GM18909 (cell line): Measurements from ENCODE around the gene TAP2.
"Not testable (repeated sequence)": the region's sequence is repeated elsewhere in the genome, so short reads cannot be mapped to it uniquely, and the experiment has no call there.

Source experiments
- ATAC-seq: cut with Tn5 transposase; IDR thresholded peaks from one replicate; pipeline ENCODE4 v1.9.1; 2021; ENCODE audit warnings: mild to moderate bottlenecking; ENCODE audit not compliant: unreplicated experiment, poor library complexity

TAP2 gene

DNA sequence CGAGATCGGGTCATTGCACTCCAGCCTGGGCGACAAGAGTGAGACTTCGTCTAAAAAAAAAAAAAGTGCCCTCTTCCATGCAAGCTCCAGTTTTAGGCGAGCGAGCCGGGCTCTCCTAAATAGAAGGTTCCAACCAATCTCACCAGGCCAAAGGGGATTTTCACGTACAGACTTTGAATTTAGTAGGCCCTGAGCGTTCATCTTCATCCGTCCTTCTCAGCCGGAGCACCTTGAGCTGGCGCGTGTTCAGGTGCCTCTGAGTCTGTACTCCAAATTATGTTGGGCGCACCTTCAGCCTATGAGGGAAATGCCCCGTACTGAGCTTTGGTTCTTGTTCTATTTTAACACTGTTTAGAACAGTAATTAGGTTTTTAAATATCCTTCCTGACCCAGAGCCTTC, 817 bp upstream of the TAP2 start:
- no peak for ATAC-seq

DNA sequence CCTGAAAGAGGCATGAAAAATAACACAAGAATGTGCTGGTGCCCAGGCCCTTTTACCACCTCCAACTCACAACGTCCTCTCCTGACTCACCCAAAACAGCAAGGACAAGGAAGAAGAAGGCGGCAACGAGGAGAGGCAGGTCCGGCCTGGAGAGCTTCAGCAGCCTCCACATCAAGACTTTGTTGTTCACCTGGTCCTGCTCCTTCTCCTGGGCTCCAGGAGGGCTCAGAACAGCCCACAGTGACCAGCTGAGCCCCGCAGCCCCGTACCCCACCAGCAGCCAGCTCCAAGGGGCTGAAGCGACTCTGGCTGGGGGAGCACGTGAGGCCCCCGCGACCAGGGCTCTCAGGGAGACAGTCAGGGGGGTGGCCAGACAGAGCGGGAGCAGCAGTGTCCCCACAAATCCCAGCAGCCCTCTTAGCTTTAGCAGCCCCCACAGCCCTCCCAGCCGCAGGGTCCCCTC, 857 bp downstream of the TAP2 start:
- ATAC-seq: no peak

DNA sequence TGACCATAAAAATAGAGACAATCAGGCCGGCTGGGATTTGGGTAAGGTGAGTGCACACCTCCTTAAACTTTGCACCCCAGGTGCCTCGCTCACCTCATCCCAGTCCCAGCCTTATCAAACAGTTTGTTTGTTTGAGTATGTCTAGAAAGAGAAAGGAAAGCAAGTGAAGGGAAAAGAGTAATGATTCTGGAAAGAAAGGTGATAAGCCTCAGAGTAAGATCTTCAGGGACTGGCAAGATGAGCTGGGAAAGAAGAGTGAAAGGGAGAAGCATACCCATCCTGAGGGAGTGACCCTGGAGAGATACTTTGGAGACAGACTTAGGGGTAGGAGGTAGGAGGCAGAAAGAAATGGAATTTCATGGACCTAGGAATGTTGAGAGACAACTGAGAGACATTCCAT, 1.7 kb downstream of the TAP2 start:
- ATAC-seq: no peak

DNA sequence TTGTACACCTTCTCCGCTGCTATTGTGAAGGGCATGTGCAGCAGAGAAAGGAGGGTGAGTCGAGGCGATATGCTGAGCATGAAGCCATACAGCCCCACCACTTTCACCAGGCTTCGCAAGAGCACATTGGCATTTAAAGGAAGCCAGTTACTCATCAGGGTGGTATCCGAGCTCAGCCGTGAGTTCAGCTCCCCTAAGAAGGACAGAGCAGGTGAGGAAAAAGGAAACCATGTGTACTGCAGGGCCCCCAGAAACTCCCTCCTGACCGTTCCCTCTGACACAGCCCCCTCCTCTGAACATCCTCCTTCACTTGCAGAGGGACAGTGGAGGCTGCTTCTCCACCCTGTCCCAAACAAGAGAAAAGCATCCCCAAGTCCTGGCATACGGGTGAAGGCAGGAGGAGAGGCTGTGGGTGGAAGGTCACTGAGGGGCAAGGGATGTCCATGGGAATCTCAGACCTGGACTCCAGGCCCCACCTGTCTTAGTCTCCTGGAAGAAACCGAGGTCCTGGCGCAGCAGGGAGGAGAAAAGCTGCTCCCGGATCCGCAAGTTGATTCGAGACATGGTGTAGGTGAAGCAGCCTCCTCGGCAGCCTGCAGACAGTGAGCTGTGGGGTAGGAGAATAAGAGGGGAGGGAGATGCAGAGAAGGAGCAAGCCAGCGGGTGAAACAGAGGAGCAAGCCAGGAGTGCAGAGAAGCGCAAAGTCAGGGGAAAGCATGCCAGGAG, 3.2 kb downstream of the TAP2 start:
- no peak for ATAC-seq

DNA sequence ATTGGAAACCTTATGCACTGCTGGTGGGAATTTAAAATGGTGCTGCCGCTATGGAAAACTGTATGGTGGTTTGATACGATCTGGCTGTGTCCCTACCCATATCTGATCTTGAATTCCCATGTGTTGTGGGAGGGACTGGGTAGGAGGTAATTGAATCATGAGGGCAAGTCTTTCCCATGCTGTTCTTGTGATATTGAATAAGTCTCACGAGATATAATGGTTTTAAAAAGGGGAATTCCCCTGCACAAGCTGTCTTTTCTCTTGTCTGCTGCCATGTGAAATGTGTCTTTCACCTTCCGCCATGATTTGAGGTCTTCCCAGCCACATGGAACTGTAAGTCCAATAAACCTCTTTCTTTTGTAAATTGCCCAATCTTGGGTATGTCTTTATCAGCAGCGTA, 4.9 kb downstream of the TAP2 start:
- ATAC-seq: no peak

DNA sequence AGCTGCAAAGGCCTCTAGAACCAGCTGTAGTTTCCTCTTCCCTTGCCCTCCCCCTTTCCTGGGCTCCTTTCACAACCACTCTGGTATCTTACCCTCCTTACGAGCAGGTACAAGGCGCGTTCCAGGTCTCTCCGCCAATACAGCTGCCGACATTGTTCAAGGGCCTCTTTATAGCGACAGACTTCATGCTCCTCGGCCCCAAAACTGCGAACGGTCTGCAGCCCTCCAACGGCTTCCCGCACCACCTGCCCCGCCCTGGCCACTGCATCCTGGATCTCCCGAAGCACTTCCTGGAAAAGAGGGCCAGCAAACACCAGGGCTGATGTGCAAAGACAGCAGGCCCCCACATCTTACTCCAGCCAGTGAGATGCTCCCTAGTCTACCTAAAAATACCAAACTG, 6.0 kb downstream of the TAP2 start:
- ATAC-seq: no peak

DNA sequence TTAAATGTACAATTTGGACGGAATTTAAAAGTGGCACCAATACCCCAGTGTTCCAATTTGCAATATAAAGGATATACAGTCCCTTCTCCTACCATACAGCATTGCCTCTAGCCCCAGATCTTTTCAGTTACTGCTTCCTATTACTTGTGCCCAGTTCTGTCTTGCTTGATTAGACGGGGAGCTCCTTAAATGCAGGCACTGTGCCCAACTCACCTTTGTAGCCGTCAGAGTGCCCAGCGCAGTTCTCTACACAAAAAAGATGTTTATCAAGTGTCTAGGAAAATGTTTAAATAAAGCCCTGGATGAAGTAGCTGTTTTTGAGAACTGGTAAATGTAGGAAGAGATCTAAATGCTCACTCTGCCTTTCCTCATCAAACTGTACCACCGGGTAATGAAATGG, 7.6 kb downstream of the TAP2 start:
- no peak for ATAC-seq

DNA sequence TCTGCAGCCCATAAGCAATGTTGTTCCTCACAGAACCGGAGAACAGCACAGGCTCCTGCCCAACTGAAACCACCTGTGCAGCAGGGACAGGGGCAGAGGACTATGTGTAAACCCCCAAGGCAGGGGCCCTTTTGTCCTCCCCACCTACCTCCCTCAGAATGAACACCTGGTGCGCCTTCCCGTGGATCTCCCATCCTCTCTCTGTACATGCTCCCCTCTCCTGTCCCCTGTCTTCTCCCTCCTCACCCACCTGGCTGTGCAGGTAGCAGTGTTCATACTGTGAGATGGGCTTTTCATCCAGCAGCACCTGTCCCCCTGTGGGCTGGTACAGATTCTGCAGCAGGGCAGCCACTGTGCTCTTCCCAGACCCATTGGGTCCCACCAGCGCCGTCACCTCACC, 8.5 kb downstream of the TAP2 start:
- no peak for ATAC-seq

DNA sequence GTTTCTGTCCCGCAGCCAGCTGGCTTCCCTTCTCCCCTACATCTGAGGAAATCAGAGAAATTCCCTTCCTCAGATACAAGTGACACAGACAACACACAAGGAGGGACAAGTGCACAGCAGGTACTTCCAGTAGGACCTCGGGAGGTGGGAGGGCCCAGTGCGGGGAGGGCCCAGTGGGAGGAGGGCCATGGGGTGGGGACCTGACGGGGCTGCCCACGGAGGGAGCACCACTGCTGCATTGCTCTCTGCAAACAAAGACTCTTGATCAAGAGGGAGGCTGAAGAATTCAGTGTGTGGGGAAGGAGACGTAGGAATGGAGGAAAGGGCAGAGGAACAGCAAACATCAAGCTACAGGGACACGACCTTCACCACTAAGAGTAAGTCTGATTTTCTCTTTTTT, 9.0 kb downstream of the TAP2 start:
- ATAC-seq: no peak

DNA sequence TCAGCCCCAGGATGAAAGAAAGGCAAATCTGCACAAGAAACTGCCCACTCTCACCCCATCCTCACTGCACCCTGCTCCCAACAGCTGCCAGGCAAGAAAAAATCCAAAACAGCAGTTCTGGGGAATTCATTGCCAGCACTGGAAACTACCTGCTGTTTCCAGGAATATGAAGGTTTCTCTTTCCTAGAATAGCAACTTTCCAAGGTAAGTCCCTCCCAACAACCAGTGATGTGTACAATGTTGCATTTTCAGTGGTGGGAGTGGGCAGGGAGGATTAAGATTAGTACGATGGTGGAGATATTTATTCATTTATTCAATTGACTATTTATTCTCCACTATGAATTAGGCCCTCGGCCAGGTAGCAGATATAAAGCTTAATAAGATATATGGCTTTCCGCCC, 11.5 kb downstream of the TAP2 start:
- no peak for ATAC-seq

DNA sequence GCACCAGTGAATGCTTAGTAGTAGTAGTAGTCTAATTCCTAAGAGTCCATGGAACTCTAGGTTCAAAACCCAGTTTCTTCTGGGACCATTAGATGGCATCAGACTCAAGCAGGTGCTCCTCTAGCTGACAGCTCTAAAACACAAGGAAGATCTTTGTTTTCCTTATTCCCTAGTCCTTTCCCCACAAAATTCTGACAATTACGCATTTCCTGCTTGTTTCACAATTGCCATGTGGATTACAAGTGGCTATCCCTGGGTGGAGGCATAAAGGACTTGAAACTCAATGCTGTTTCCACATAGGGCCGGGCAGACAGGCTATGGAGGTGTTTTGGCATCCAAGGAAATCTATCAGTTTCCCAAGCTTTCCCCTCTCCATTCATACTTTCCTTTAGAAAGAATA, 12.6 kb downstream of the TAP2 start:
- no peak for ATAC-seq

DNA sequence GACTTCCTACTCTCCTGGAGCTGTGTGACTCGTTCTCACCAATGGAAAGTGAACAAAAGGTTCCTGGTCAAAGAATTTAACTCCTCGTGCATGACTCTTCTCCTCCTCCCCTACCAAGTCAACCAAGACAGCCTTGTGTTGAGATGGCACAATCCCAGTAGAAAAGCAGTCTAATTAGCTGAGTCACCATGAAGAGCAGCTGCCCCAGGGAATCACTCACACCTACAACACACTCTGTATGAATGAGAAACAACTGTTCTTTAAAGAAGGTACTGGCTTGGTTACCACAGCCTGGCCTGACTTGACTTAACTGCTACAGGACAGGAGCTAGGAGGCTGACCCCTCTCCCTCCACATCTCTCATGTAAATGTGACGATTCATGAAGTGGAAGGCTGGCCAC, 18.8 kb downstream of the TAP2 start:
- ATAC-seq: no peak

DNA sequence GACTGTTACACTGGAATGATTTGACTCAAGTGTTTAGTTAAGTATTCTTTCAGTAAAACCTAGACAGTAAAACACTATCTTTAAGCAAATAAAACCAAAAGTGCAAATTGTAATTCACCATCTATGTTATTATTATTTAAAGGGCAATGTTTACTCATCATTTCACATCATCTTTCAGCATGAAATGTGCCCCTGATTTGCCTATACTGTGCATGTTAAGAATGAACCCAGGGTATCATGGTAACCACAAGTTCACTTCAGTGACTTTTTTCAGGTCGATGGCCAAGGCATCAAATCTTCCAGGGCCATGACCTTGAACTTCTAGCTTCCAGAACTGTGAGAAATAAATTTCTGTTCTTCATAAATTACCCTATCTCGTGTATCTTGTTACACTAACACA, 19.7 kb downstream of the TAP2 start:
- ATAC-seq: no peak

DNA sequence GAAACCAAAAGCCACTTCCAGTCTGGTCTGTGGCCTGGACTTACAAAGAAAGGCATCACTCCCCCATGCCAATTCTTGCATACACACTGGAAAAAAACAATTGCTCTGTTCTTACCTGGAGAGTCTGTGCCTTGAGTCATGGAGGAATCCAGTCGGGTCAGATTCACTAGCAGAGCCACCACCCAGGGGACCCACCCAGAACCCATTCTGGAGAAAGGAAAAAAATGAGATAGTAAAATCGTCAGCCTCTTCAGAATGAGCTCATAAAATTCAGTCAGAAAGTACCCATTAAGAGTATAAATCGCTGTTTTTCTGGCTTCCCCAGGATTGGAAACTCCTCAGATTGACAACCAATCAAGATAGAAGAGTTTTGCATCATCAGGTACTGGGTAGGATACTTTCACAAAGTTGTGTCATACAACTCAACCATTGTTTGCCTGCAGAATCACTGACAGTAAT, 21.8 kb downstream of the TAP2 start, which contains the start of gene HLA-DOB:
Gene HLA-DOB, minus strand, starts transcription at position 257 of the 459 bp plus-strand sequence. Its CDS starts 51 bp downstream, at position 206.
- ATAC-seq: peak; percentile 53

DNA sequence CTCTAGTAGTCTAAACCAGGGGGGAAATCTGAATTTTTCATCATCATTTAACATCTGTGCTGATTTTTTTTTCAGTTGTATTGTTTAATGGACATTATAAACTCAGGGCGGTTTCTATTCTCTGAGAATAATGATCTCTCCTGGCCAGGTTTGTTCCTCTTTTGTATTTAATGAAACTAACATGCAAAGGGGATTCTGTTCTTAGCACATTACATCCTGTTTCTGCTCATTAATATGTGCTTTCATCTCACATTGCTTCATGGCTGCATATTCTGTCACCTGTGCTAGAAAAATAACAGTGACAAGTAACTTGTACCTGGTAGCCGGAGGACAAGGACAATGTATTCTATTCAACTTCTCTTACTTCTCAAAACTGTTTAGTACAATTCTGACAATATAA, 22.5 kb downstream of the TAP2 start:
- ATAC-seq: peak; percentile 56

DNA sequence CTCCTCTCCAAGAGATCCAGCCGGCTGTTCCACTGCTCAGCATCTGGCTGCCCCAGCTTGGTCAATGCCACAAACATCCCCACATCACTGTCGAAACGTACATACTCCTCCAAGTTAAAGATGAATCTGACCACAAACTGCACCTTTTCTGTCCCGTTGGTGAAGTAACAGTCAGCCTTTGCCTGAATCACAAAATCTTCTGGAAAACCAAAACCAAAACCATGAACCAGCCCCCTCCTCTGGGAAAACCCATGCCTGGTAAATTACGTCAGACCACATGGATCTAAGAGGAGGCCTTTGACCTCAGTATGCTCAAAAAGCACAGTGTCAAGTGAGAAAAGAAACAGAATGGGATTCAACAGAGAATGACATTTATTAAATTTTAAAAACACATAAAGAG, 23.4 kb downstream of the TAP2 start:
- no peak for ATAC-seq

DNA sequence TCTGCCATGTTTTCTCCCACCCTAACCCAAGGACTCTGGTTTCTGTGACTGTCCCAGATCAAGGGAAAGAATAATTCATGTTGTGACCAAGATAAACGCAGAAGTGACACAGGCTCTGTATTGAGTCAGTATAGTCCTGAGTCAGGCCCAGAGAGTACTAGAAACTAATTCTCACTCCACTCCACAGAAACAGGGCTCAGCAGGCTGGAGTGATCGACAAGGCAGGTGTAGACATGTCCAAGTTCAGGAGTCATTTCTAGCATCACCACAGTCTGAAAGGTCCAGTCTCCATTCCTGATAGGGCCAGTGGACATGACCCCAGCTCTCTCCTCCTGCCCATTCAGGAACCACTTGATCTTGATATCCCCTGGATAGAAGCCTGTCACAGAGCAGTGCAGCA, 24.4 kb downstream of the TAP2 start:
- ATAC-seq: no peak

DNA sequence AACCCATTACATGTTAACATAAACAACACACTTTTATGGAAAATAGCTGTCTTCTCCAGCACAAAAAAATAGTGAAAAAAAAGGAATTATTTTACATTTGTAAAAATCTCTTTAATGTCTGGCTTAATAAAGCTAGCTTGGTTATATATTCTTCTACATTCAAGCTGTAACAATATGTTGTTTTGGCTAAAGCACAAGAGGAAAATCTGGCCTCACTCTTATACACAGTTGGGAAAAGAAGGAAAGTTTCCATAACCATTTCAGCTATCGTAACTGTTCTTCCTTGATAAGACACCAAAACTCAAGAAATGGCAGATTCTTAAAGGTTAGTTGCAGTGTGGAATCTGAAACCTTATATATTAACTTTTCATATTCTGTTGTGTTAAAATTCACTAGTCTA, 29.4 kb downstream of the TAP2 start:
- no peak for ATAC-seq

DNA sequence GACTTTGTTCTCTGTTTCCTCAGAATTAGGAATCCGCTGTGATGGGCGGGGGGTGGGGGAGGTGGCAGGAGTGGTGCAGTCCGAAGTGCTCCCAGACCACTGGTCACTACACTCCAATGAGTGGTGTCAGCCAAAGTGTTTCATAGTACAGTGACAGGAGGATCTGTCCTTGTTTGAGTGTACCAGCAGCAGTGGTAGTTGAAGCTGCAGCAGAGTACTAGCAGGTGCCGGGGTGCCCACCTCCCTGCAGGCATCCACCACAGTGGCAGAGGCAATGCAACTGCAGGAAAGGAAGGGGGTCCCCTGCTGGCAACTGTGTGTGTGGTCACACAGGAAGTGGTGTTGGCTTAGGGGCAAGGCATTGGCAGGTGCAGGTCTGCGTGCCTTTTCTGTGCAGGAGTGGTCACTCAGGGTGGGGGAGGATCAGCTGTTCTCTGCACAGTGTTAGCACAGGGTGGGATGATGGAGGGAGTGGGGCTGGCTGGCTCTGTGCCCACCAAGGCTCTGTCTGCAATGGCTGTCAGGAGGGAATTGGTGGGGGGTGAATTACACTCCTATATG, 31.4 kb downstream of the TAP2 start:
- ATAC-seq: no peak

DNA sequence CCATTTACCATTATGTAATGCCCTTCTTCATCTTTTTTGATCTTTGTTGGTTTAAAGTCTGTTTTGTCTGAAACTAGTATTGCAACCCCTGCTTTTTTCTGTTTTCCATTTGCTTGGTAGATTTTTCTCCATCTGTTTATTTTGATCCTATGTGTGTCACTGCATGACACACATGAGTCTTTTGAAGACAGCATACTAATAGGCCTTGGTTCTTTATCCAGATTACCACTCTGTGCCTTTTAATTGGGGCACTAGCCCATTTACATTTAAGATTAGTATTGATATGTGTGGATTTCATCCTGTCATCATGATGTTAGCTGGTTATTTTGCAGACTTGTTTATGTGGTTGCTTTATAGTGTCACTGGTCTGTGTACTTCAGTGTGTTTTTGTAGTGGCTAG, 33.1 kb downstream of the TAP2 start:
- not testable (repeated sequence) for ATAC-seq

DNA sequence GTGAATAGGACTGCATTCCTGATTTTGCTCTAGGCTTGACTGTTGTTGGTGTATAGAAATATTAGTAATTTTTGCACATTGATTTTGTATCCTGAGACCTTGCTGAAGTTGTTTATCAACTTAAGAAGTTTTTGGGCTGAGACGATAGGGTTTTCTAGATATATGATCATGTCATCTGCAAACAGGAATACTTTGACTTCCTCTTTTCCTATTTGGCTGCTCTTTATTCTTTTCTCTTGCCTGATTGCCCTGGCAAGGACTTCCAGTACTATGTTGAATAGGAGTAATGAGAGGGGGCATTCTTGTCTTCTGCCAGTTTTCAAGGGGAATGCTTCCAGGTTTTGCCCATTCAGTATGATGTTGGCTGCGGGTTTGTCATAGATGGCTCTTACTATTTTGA, 35.1 kb downstream of the TAP2 start:
- ATAC-seq: no peak

DNA sequence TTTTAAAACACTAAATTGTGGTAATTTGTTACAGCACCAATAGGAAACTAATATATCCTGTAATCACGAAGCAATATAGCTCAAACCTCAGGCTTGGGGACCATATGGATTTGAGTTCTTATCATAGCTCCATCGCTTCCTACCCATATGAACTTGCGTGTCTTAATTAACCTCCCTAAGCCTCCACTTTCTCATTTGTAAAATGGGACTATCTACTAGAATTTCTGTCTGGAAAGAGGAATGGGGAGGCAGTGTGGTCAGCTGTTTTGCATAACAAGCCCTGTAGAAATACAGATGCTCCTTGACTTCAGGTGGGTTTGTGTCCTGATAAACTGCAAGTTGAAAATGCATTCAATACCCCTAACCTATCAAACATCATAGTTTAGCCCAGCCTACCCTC, 38.8 kb downstream of the TAP2 start:
- ATAC-seq: no peak
